CD4-positive, alpha-beta T cell treated with Interleukin-4 for 4 hours (primary cell): Measurements from ENCODE around the gene KRT72.
A peak's percentile ranks its signal among the peaks of the same experiment; 100 is the strongest.

Experiments used
- DNase-seq: peaks from one replicate; pipeline ENCODE4 v3.0.0-alpha.2; 2020

Gene KRT72

DNA sequence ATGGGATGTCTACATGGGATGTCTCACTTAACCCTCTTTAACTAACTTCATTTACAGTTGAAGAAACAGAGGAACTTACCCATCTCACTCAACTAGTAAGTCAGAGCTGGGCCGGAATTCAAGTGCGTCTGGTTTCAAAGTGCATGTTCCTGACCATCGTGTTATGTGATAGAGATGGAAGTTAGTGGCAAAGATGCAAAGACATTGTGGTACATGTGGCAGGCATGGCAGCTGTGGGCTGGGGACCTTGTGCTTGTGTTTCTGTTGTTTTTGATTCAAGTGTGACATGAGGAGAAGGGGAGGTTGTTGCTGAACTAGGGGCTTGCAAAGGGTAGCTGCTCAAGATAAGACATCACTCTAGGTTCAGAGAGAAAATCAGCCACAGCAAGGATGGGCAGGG is 25.3 kb downstream of the KRT72 start:
- no peak for DNase-seq

- DNase-seq: no peak
Observed at GRCh38 chr12:52575256-52575655, 26.0 kb downstream of the KRT72 start.

DNA sequence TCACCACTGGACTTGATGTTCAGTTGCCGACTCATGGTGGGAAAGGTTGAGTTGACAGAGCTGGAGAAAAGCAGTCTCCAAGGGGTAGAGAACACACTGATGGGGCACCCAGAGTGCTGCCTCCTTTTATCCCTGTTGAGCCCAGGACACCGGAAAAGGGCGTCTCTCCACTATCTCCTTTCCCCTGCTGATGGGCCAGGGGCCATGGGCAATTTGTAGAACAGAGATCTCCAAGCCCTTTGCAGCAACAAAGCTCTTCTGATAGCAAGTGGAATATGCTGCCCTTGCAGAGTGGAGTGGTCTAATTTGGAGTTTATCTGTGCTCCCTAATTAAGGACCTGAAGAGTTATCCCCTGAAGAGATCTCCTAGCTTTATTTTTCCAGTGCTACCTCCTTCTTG is 27.5 kb downstream of the KRT72 start, which contains the start of gene KRT74:
Gene KRT74 (minus strand): TSS at position 101 of the 400 bp plus-strand sequence. CDS start 66 bp downstream, at position 35.
- DNase-seq: no peak

DNA sequence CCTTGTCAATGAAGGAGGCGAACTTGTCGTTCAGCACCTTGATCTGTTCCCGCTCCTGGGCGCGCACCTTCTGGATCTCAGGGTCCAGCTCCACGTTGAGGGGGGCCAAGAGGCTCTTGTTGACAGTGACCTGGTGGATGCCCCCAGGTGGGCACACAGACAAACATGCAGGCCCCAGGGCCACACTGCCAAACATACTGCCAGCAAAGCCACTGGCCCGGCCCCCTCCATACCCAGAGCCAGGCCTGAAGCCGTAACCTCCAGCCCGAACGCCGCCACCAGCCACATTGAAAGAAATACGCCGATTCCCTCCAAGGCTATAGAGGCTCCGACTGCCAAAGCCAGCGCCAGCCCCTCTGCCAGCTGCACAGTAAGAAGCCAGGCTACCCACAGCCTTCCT is 28.0 kb downstream of the KRT72 start:
- DNase-seq: no peak

DNA sequence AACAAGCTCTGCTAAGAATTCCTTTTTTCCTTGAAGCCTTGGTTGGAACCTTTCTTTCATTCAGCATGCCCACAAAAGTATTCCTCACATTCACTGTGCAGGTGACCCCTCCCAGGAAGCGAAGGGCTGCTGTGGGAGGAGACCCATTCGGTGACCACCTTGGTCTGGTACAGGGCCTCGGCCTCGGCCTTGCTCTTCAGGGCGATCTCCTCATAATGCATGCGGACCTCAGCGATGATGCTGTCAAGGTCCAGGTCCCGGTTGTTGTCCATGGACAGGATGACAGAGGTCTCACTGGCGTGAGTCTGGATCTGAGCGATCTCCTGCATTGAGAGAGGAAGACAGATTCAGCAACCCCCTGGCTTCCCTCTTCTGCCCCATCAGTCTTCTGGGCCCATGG is 30.8 kb downstream of the KRT72 start:
- DNase-seq: no peak

- no peak for DNase-seq
Observed at GRCh38 chr12:52568111-52568510, 33.2 kb downstream of the KRT72 start.

DNA sequence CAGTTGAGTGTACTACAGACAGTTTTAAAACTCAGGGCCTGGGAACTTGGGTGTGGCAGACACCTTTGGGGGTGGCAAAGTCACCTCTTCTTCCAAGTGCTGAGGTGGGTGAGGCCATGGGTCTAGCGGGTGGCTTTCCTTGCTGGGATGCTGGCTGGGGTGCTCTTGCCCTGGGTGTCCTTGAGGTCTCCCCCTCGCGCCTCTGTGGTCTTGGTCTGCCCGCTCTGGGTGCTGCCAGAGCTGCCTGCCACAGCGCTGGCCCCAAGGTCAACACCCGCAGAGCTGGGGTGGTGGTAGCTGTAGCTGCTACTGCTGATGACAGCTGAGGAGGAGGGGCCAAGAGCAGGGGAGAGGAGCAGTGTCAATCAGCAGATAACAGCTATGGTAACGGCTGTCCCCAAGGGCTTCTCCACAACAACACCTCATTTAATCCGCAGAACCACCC is 34.4 kb downstream of the KRT72 start:
- peak; percentile 84 for DNase-seq

DNA sequence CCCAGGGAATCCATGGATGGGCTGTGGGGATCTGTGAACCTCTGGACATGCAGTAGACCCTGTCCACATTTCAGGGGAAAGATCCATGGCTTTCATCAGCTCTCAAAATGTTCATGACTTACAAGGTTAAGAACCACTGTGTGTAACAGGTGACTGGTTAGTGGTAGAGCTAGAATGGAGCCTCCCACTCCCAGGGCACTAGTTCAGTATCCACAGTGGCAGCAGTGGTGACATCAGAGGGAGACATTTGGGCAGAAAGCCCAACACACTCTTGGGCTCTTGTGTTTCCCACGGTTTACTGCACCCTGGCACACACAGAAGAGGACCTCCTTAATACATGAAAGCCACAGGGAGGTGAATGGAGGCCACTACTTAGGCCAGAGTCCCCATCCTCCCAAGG is 36.7 kb downstream of the KRT72 start:
- no peak for DNase-seq

DNA sequence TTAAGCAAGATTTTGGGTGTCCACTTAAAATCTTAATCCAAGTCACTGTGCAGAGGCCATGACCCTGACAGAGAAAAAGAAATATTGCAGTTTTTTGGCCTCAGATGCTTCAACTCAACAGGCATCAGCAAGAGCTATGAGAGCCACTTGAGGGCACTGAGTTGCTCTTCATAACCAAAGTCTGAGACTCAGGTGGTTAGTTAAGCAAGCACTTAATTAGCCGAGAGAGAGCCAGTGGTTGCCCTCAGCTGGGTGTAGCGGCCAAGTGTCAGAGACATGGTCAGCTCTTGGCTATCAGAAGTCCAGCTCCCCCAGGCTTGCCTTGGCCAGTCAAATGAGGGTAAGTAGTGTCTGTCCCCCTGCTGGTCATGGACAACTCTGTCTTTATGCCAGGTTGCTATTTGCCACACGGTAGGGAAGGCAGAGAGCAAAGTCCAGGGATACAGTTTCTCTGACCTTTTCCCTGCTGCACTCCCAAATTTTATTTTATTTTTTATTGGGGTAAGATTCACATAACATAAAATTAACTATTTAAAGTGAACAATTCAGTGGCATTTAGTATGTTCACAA is 39.3 kb downstream of the KRT72 start:
- no peak for DNase-seq

- no peak for DNase-seq
Observed at GRCh38 chr12:52559979-52560378, 41.3 kb downstream of the KRT72 start.

- peak; percentile 4 for DNase-seq
Observed at GRCh38 chr12:52558781-52559445, 42.4 kb downstream of the KRT72 start.

DNA sequence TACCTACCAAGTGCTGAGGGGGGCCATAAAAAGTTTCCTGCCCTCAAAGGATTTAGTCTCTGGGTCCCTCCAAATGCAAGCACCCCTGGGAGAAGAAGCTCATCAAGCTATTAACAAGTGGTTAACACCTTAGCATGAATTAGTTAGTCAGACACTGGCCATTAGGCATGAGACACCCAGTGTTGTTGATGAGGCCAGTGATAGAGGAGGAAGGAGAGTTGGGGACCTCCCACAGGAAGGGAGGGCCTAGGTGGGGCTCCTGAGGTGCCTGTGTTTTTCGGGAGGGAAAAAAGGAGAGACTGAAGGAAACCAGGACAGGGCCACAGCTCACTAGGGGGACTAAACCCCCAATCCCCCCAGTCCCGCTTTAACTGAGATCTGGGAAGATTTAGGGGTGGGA is 43.8 kb downstream of the KRT72 start:
- peak; percentile 22 for DNase-seq

- DNase-seq: peak; percentile 36
Observed at GRCh38 chr12:52555577-52555976, 45.7 kb downstream of the KRT72 start.

- no peak for DNase-seq
Observed at GRCh38 chr12:52552681-52553195, 48.5 kb downstream of the KRT72 start, which contains the start of gene KRT71. Gene KRT71 (minus strand): TSS chr12:52553145. CDS start chr12:52553077, 68 bp downstream.

- DNase-seq: no peak
Observed at GRCh38 chr12:52552055-52552454, 49.2 kb downstream of the KRT72 start.

GRCh38 chr12:52551216-52551865 is 49.9 kb downstream of the KRT72 start:
- no peak for DNase-seq

DNA sequence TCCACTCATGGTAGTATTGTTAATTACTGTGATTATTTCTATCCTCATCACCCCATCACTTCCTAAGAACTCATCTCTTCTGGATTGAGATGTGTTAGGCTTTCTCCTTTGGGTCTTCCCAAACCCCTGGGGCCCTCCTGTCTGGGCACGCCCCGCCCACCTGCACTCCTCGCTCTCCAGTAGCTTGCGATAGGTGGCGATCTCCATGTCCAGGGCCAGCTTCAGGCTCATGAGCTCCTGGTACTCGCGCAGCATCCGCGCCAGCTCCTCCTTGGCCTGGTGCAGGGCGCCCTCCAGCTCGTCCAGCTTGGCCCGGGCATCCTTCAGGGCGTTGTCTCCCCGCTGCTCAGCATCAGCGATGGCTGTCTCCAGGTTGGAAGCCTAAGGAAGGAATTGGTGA is 55.1 kb downstream of the KRT72 start:
- DNase-seq: no peak

DNA sequence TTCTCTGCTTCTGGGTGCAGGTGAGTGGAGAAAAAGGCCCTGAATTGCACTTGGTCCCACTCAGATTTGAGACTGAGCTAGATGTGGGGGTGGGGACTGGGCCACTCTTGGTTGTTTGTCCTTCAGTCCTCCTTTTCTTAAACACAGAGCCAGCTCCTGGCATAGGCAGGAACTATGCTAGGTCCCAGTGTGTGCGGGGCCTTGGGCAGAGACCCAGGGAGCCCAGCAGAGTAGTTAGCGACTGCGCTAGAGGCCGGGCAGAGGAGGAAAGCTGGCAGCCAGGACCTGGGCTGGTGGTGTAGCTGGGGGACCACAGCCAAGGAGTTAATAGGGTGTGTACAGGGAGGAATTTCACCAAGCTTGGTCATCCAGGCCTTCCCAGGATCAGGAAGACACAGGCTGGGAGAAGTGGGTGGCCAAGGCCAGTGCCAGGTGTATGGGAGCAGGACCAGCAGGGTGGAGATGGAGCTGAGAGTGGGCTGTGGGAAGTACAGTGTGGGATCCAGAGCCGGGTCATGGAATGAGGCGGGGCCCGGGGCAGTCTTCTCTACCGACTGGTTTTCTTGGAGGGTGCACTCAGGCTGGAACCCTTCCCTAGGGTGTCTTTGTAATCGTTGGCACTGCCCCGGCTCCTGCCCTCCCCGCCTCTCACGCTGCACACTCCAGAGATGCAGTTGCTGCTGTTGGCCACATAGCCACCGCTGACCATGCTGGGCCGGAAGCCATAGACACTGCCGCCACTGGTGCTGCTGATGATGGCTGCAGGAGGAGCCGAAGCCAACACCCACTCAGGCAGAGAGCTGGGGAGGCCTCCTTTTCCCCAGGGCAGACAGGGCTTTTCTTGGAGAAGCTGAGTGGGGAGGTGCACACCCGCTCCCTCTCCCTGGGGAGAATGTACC is 57.0 kb downstream of the KRT72 start:
- no peak for DNase-seq

- DNase-seq: no peak
Observed at GRCh38 chr12:52542785-52543318, 58.4 kb downstream of the KRT72 start.

GRCh38 chr12:52542157-52542556 is 59.1 kb downstream of the KRT72 start:
- no peak for DNase-seq

DNA sequence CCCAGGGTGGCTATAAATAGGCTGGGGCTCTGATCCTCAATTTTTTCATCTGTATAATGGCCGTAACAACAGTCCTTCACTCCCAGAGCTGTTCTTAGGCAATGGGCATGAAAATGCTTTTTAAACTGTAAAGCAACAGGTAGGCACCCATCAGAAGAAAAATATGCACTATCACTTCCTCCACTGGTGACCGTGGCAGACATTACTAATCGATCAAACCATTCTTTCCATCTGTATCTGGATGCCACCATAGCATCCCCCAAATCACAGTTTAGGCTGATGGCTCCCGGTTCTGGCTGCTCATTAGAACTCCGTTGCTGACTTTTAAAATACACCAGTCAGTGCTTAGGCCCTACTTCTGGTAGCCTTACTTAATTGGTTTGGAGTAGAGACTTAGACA is 59.6 kb downstream of the KRT72 start:
- no peak for DNase-seq

GRCh38 chr12:52540531-52540930 is 60.7 kb downstream of the KRT72 start:
- no peak for DNase-seq

DNA sequence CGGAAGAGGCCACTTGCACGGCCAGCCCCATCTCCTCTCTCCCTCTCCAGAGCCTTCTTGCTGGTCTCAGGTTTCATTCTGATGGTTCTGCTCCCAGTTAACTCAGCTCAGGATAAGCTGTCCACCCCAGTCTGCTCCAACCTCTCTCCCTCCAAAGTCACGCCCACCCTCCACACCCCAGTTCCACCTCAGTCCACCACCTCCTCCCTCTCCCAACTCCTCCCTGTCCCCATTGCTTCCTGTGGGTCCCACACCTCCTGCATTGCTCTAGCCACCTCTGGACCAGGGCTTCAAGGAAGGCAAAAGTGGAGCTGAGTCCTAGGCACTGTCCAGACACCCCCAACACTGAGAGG is 61.5 kb downstream of the KRT72 start:
- no peak for DNase-seq
